Stimulated activated CD4-positive, alpha-beta T cell treated with anti-CD3 and anti-CD28 coated beads, Interleukin-2, amount 100 ng/mL, for 4 hours (primary cell): ENCODE results near the gene COLGALT1.

Experiments
- DNase-seq: peaks from one replicate; pipeline ENCODE4 v3.0.0-alpha.2; 2020; ENCODE audit warnings: low read depth

The COLGALT1 gene

GRCh38 chr19:17623224-17623935, 67.9 kb downstream of the COLGALT1 start:
- DNase-seq = no peak

- DNase-seq = no peak
Observed at GRCh38 chr19:17624314-17624991, 69.0 kb downstream of the COLGALT1 start.

GRCh38 chr19:17625043-17625442, 69.6 kb downstream of the COLGALT1 start:
- DNase-seq = no peak

GRCh38 chr19:17625980-17626379, 70.5 kb downstream of the COLGALT1 start:
- no peak for DNase-seq

- no peak for DNase-seq
Observed at GRCh38 chr19:17626456-17627015, 71.1 kb downstream of the COLGALT1 start.

GRCh38 chr19:17627161-17627560, 71.7 kb downstream of the COLGALT1 start:
- DNase-seq = no peak

GRCh38 chr19:17627921-17628320, 72.5 kb downstream of the COLGALT1 start:
- DNase-seq = no peak

GRCh38 chr19:17629760-17630159, 74.3 kb downstream of the COLGALT1 start:
- DNase-seq = no peak

- no peak for DNase-seq
Observed at GRCh38 chr19:17632577-17632976, 77.1 kb downstream of the COLGALT1 start.
